ENCODE data around the gene CDC73.
A peak's percentile ranks its signal among the peaks of the same experiment; 100 is the strongest.

CDC73 gene

GRCh38 chr1:193123751-193124150 is 1.9 kb downstream of the CDC73 start:
- H3K27ac Mint-ChIP-seq = peak overlapping the region in 2 of 3 experiments; percentile 35 to 43
- H3K4me3 Mint-ChIP-seq = peak overlapping the region; percentile 96 to 97 (median 96)
- H3K27me3 Mint-ChIP-seq (ENCODE audit: low read depth) = no peaks in the 10 kb centered on the region
- no peak for TF ChIP-seq CTCF (IDR thresholded peaks at IDR 0.05; ENCODE audit: unreplicated experiment in 3 of 3)
- H3K9me3 Mint-ChIP-seq = no peaks in the 10 kb centered on the region
- H3K36me3 Mint-ChIP-seq (ENCODE audit: low read depth) = peaks cover 23% of the 10 kb centered on the region
- H3K4me1 Mint-ChIP-seq = peaks cover 20% of the 10 kb centered on the region

GRCh38 chr1:193125369-193125768 is 3.5 kb downstream of the CDC73 start:
- Mint-ChIP-seq H3K27ac (no peak overlapping the region), H3K27me3 (ENCODE audit: low read depth) (no peaks in the 10 kb centered on the region), H3K9me3 (no peaks in the 10 kb centered on the region), H3K4me1 (peaks cover 20% of the 10 kb centered on the region), H3K36me3 (ENCODE audit: low read depth) (peaks cover 27% of the 10 kb centered on the region), H3K4me3 (peak overlapping the region in 1 of 3 experiments; percentile 20)
- no peak for TF ChIP-seq CTCF (IDR thresholded peaks at IDR 0.05; ENCODE audit: unreplicated experiment in 3 of 3)

- Mint-ChIP-seq H3K9me3 (no peaks in the 10 kb centered on the region), H3K36me3 (ENCODE audit: low read depth) (peaks cover 65% of the 10 kb centered on the region), H3K27ac (no peak overlapping the region), H3K27me3 (ENCODE audit: low read depth) (no peaks in the 10 kb centered on the region), H3K4me3 (no peak overlapping the region), H3K4me1 (no peaks in the 10 kb centered on the region)
- no peak for TF ChIP-seq CTCF (IDR thresholded peaks at IDR 0.05; ENCODE audit: unreplicated experiment in 3 of 3)
Observed at GRCh38 chr1:193131266-193131860, 9.5 kb downstream of the CDC73 start.

GRCh38 chr1:193140254-193140653 is 18.4 kb downstream of the CDC73 start:
- H3K27me3 Mint-ChIP-seq (ENCODE audit: low read depth) = no peaks in the 10 kb centered on the region

GRCh38 chr1:193141804-193142203 is 20.0 kb downstream of the CDC73 start:
- Mint-ChIP-seq H3K9me3 (no peaks in the 10 kb centered on the region), H3K27ac (no peak overlapping the region), H3K4me3 (no peak overlapping the region), H3K4me1 (no peaks in the 10 kb centered on the region), H3K36me3 (ENCODE audit: low read depth) (peaks cover 64% of the 10 kb centered on the region), H3K27me3 (ENCODE audit: low read depth) (no peaks in the 10 kb centered on the region)
- no peak for TF ChIP-seq CTCF (IDR thresholded peaks at IDR 0.05; ENCODE audit: unreplicated experiment in 3 of 3)

More at GRCh38 chr1:193140254-193140653, 18.4 kb downstream of the CDC73 start:
- Mint-ChIP-seq H3K4me1 (no peaks in the 10 kb centered on the region), H3K9me3 (no peaks in the 10 kb centered on the region), H3K27ac (no peak overlapping the region), H3K4me3 (no peak overlapping the region), H3K36me3 (ENCODE audit: low read depth) (peaks cover 62% of the 10 kb centered on the region)
- no peak for TF ChIP-seq CTCF (IDR thresholded peaks at IDR 0.05; ENCODE audit: unreplicated experiment in 3 of 3)

- Mint-ChIP-seq H3K27ac (no peak overlapping the region), H3K36me3 (ENCODE audit: low read depth) (peaks cover 62% of the 10 kb centered on the region), H3K9me3 (no peaks in the 10 kb centered on the region)
Observed at GRCh38 chr1:193142409-193142808, 20.6 kb downstream of the CDC73 start.

More at GRCh38 chr1:193142409-193142808, 20.6 kb downstream of the CDC73 start:
- no peak overlapping the region for H3K4me3 Mint-ChIP-seq
- H3K27me3 Mint-ChIP-seq (ENCODE audit: low read depth) = no peaks in the 10 kb centered on the region
- no peak for TF ChIP-seq CTCF (IDR thresholded peaks at IDR 0.05; ENCODE audit: unreplicated experiment in 3 of 3)
- no peaks in the 10 kb centered on the region for H3K4me1 Mint-ChIP-seq

All from nephron (organoid).